ENCODE measurements around the gene FICD. TPM values are rescaled to one million over a fixed set of nuclear protein-coding genes. Genes with fewer than 3 reads are reported as not detected.

Gene FICD
- total RNA-seq: 10 to 100 TPM in 4 of 6 donors, 1 to 10 TPM in 2; 6.5 to 15.3 (median 12.2) TPM

DNA sequence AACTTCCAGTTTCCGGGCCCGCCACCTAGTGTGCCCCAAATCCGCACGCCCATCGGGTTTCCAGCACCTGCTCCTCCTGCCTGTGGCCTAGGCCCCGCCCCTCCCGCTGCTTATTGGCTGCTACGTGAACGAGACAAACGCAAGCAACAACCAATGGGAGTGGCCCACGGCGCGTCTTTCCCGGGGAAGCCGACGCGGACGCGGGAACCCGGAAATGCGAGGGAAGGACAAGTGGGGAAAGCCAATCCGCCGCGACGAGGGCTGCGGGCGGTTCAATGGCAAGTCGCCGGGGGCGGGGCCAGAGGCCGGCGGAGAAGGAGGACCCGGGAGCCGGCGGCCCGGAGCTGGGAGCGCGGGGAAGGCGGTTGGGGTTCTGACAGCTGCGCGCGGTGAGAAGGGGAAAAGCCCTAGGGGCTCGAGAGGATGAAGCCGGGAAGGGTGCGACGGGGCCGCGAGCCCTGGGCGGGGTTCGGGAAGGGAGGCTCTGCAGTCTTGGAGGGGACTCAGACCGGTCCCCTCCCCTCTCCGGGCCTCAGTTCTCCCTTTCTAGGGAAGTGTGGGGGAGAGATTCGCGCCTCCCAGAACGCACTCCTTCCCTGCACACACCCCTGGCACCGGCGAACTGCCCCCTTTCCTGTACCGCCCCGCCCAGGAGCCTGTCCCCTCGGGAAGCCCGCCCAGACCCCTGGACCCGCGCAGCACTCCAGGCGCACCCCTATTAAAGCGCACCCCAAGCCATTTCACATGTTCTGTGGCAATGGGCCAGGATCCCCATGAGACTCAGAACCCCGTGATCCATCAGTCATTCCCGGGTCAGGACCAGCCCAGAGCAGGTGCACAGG lies at the start of gene FICD:
Gene FICD, plus strand, starts transcription at position 305 of the 842 bp plus-strand sequence. CDS start 1,696 bp downstream, outside the sequence.
- Histone ChIP-seq H3K9me3 (no peaks in the 10 kb centered on the region), H3K27me3 (no peaks in the 10 kb centered on the region), H3K4me3 (peak within 1 kb of the TSS; percentile 69 to 91 (median 78)), H3K4me1 (peaks cover 11 to 32% (median 19%) of the 10 kb centered on the region in 4 donors), H3K36me3 (peaks cover 3 to 36% (median 24%) of the 10 kb centered on the region in 4 donors), H3K27ac (peak within 1 kb of the TSS; percentile 65 to 86 (median 82))
- peak; percentile 95 to 97 for ATAC-seq (ENCODE audit: low FRiP score in 2 of 2)
- DNase-seq: peak; percentile 99 to 100
- WGBS, 2 donors: 0% methylated on average over 39 to 61 of the region's 67 CpGs
- TF ChIP-seq EP300 (IDR thresholded peaks at IDR 0.05) (no peak), POLR2AphosphoS5 (IDR thresholded peaks at IDR 0.05) (peak; percentile 75 to 81), POLR2A (IDR thresholded peaks at IDR 0.05) (peak in 2 of 4 donors; percentile 48 to 70)
- TF ChIP-seq, protein P1, sequence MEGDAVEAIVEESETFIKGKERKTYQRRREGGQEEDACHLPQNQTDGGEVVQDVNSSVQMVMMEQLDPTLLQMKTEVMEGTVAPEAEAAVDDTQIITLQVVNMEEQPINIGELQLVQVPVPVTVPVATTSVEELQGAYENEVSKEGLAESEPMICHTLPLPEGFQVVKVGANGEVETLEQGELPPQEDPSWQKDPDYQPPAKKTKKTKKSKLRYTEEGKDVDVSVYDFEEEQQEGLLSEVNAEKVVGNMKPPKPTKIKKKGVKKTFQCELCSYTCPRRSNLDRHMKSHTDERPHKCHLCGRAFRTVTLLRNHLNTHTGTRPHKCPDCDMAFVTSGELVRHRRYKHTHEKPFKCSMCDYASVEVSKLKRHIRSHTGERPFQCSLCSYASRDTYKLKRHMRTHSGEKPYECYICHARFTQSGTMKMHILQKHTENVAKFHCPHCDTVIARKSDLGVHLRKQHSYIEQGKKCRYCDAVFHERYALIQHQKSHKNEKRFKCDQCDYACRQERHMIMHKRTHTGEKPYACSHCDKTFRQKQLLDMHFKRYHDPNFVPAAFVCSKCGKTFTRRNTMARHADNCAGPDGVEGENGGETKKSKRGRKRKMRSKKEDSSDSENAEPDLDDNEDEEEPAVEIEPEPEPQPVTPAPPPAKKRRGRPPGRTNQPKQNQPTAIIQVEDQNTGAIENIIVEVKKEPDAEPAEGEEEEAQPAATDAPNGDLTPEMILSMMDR (IDR thresholded peaks at IDR 0.05): no peak

DNA sequence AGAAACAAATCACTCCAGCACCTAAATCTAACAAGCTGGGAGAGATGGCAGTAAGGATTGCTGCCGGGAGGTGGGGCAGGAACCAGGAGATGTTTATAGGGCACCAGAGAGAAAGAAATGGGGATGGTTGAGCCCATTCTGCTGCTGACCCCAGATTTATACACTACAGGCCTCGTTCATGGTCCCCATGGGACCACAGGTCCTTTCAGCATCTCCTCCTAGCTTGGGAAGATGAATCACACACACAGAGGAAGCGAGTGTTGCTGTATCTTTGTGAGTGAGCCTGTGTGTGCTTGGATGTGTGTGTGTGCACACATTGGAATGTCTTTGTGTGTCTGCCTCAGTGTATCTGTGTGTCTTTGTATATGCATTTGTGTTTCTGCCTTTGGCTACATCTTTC lies 49.7 kb upstream of the FICD start:
- 62 to 68% methylated on average over 3 of the region's 3 CpGs for WGBS, 2 donors
- H3K4me3 ChIP-seq: no peak overlapping the region
- H3K27ac ChIP-seq: no peak overlapping the region
- H3K9me3 ChIP-seq: no peaks in the 10 kb centered on the region
- DNase-seq: no peak
- ATAC-seq (ENCODE audit: low FRiP score in 2 of 2): no peak
- no peaks in the 10 kb centered on the region for H3K4me1 ChIP-seq
- H3K27me3 ChIP-seq: no peaks in the 10 kb centered on the region
- TF ChIP-seq EP300 (IDR thresholded peaks at IDR 0.05) (no peak), POLR2AphosphoS5 (IDR thresholded peaks at IDR 0.05) (no peak), POLR2A (IDR thresholded peaks at IDR 0.05) (no peak)
- TF ChIP-seq, protein P1 (IDR thresholded peaks at IDR 0.05): no peak
- H3K36me3 ChIP-seq: no peaks in the 10 kb centered on the region

DNA sequence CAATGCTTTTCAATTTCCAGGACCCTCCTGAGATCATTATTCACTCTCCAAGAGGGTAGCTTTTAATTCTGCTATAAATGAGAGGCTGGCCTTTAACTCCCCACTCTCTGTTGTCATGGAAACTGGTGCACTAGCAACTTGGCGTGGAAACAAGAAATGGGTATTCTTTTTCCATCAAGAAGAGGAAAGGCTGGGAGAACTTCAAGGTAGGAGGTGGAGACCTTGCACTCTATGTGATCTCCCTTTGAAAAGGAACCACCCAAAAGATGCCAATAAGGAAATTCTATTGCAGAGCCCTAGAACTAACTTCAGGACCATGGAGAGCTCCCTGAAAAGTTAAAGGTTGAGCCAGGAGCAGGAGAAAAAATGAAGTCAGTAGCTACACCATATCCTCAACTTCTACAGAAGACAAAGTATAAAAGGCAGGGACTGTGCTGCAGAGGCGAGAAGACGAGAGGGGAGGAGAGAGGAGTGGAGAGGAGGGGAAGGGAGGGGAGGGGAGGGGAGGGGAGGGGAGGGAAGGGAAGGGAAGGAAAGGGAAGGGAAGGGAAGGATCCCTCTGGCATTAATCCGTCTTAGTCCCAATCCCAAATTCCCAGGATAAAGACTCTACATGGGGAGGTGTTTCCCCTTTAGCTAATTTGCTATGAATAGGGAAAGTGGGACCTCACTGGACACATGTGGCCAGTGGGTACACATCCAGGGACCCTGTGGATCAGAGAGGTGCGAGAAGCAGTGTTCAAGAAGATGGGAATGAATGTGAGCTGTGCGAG lies 46.7 kb upstream of the FICD start:
- Histone ChIP-seq H3K27ac (no peak overlapping the region), H3K4me3 (no peak overlapping the region), H3K4me1 (no peaks in the 10 kb centered on the region), H3K9me3 (no peaks in the 10 kb centered on the region), H3K36me3 (no peaks in the 10 kb centered on the region), H3K27me3 (no peaks in the 10 kb centered on the region)
- DNase-seq (no peak), ATAC-seq (ENCODE audit: low FRiP score in 2 of 2) (no peak)
- 46 to 70% methylated on average over 5 to 6 of the region's 6 CpGs for WGBS, 2 donors
- no peak for TF ChIP-seq POLR2AphosphoS5 (IDR thresholded peaks at IDR 0.05)
- no peak for TF ChIP-seq POLR2A (IDR thresholded peaks at IDR 0.05)
- TF ChIP-seq, protein P1 (IDR thresholded peaks at IDR 0.05): no peak
- no peak for TF ChIP-seq EP300 (IDR thresholded peaks at IDR 0.05)

DNA sequence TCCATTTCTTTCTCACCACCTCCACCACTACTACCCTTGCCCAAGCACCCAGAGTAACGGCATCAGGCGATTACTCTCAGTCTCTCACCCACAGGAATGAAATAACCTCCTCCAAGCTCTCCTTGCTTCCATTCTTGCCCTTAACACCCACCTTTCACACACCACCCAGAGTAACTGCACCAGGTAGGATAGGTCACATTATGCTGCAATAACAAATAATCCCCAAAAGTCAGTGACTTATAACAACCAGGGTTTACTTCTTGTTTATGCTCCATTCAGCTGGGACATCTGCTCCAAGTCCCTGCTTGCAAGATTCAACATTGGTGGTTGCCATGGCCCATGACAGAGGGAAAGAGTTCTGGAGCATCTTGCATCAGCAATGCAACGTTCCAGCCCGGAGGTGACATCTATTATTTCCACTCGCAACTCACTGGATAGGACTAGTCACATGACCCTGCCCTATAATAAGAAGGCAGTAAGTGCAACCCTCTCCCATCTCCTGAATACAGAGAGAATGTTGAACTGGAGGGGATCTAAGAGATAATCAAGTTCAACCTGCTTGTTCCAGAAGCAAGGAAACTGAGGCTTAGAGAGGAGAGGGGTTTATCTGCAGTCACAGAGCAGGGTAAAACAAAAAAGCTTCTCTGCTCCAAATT lies 41.5 kb upstream of the FICD start:
- no peaks in the 10 kb centered on the region for H3K36me3 ChIP-seq
- H3K4me3 ChIP-seq: no peak overlapping the region
- no peaks in the 10 kb centered on the region for H3K4me1 ChIP-seq
- TF ChIP-seq EP300 (IDR thresholded peaks at IDR 0.05): no peak
- TF ChIP-seq POLR2AphosphoS5 (IDR thresholded peaks at IDR 0.05): no peak
- TF ChIP-seq, protein P1 (IDR thresholded peaks at IDR 0.05): no peak
- TF ChIP-seq POLR2A (IDR thresholded peaks at IDR 0.05): no peak
- no peak overlapping the region for H3K27ac ChIP-seq
- WGBS, 2 donors: 84 to 90% methylated on average over 4 to 5 of the region's 5 CpGs
- no peaks in the 10 kb centered on the region for H3K27me3 ChIP-seq
- DNase-seq: no peak
- no peak for ATAC-seq (ENCODE audit: low FRiP score in 2 of 2)
- no peaks in the 10 kb centered on the region for H3K9me3 ChIP-seq

Data from upper lobe of left lung (tissue), 6 donors.